SK-N-MC (cell line): ENCODE data around the gene CYP21A2.

Experiments
- EZH2 ChIP-seq: fragments of 200-600 bp; sonication (generic); IDR thresholded peaks from one replicate; pipeline ENCODE4 v1.6.1; 2017; ENCODE audit warnings: antibody characterized with exemption
- POLR2AphosphoS5 ChIP-seq: IDR thresholded peaks from 2 replicates; pipeline ENCODE4 v1.6.1; 2012; ENCODE audit warnings: mild to moderate bottlenecking, low read depth, low read length, borderline replicate concordance

DNA sequence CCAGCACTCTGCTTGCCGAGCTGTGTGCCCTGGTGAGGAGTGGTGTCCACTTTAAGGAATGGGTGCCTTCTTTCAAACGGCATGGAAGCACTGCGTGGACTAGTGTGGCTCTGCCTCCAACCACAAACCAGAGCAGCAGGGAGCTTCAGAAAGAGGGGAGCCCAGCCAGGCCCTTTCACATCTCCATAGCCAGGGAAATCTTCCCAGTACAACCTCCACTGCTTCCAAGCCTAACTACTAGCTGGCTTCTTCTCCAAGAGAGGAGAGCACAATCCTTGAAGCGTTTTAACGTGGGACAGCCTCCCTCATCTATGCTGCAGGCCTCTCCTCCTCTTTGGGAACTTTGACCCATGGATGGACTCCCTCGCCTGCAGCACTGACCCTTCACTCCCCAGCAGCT lies 44.3 kb downstream of the CYP21A2 start:
- TF ChIP-seq POLR2AphosphoS5: no peak
- TF ChIP-seq EZH2: no peak
